ENCODE data around the gene FOLR1.
"Not testable (repeated sequence)": the region's sequence is repeated elsewhere in the genome, so short reads cannot be mapped to it uniquely, and the experiment has no call there.

The FOLR1 gene

GRCh38 chr11:72181553-72181958 lies 10.4 kb upstream of the FOLR1 start:
- DNase-seq (ENCODE audit: low spot score), result not testable (repeated sequence)

GRCh38 chr11:72188267-72188666 lies 3.7 kb upstream of the FOLR1 start:
- no peak for DNase-seq (ENCODE audit: low spot score)

- DNase-seq (ENCODE audit: low spot score), result no peak
Observed at GRCh38 chr11:72189455-72190250, 2.3 kb upstream of the FOLR1 start.

- no peak for DNase-seq (ENCODE audit: low spot score)
Observed at GRCh38 chr11:72190631-72191071, 1.3 kb upstream of the FOLR1 start.

- no peak for DNase-seq (ENCODE audit: low spot score)
Observed at GRCh38 chr11:72195518-72196270, 3.8 kb downstream of the FOLR1 start.

- DNase-seq (ENCODE audit: low spot score), result not testable (repeated sequence)
Observed at GRCh38 chr11:72201445-72201844, 9.5 kb downstream of the FOLR1 start.

GRCh38 chr11:72202571-72202970 lies 10.6 kb downstream of the FOLR1 start:
- DNase-seq (ENCODE audit: low spot score), result no peak

- DNase-seq (ENCODE audit: low spot score), result no peak
Observed at GRCh38 chr11:72203163-72203562, 11.2 kb downstream of the FOLR1 start.

- DNase-seq (ENCODE audit: low spot score), result no peak
Observed at GRCh38 chr11:72204886-72205285, 12.9 kb downstream of the FOLR1 start.

GRCh38 chr11:72206794-72207193 lies 14.9 kb downstream of the FOLR1 start:
- DNase-seq (ENCODE audit: low spot score), result not testable (repeated sequence)

GRCh38 chr11:72208281-72208680 lies 16.3 kb downstream of the FOLR1 start:
- no peak for DNase-seq (ENCODE audit: low spot score)

GRCh38 chr11:72209101-72209500 lies 17.2 kb downstream of the FOLR1 start:
- no peak for DNase-seq (ENCODE audit: low spot score)

- no peak for DNase-seq (ENCODE audit: low spot score)
Observed at GRCh38 chr11:72216638-72217037, 24.7 kb downstream of the FOLR1 start, which contains the start of gene FOLR2. Gene FOLR2, plus strand, starts transcription at chr11:72216794. Its CDS starts 1,791 bp downstream, at chr11:72218585.

GRCh38 chr11:72217841-72218240 lies 25.9 kb downstream of the FOLR1 start:
- no peak for DNase-seq (ENCODE audit: low spot score)

- DNase-seq (ENCODE audit: low spot score), result no peak
Observed at GRCh38 chr11:72218251-72218745, 26.4 kb downstream of the FOLR1 start.

- DNase-seq (ENCODE audit: low spot score), result no peak
Observed at GRCh38 chr11:72220696-72221363, 28.9 kb downstream of the FOLR1 start.

GRCh38 chr11:72221386-72222075 lies 29.6 kb downstream of the FOLR1 start:
- DNase-seq (ENCODE audit: low spot score), result no peak

GRCh38 chr11:72222106-72222891 lies 30.4 kb downstream of the FOLR1 start:
- DNase-seq (ENCODE audit: low spot score), result peak; percentile 10

GRCh38 chr11:72222907-72223614 lies 31.1 kb downstream of the FOLR1 start:
- DNase-seq (ENCODE audit: low spot score), result peak; percentile 81

Data from hematopoietic multipotent progenitor cell treated with erythropoietin and hydrocortisone succinate and interleukin-3 and kit ligand, for 17 days (in vitro differentiated cells).